SK-N-MC (cell line): ENCODE data around the gene STRBP.

Source experiments
- DNase-seq: peaks from one replicate; pipeline ENCODE4 v3.0.0-alpha.2; 2011; ENCODE audit warnings: low read depth, low spot score
- H3K27ac ChIP-seq: fragments of 200-600 bp; sonication (generic); 2 replicates; pipeline ENCODE4 v1.5.1; 2016; ENCODE audit warnings: mixed run types
- H3K36me3 ChIP-seq: fragments of 200-600 bp; sonication (generic); 2 replicates; pipeline ENCODE4 v1.6.1; 2017; ENCODE audit warnings: antibody characterized with exemption, low read length, mixed read lengths; ENCODE audit not compliant: insufficient read depth
- H3K4me3 ChIP-seq: fragments of 200-600 bp; sonication (generic); 2 replicates; pipeline ENCODE4 v1.5.1; 2016
- H3K9ac ChIP-seq: fragments of 200-600 bp; sonication (generic); 2 replicates; pipeline ENCODE4 v1.8.0; 2017; ENCODE audit warnings: mixed run types, mixed read lengths; ENCODE audit not compliant: insufficient read length
- H3K9me3 ChIP-seq: fragments of 200-600 bp; sonication (generic); 2 replicates; pipeline ENCODE4 v1.6.1; 2017; ENCODE audit warnings: low read depth, mild to moderate bottlenecking, antibody characterized with exemption, low read length, moderate library complexity, mixed read lengths
- EZH2 ChIP-seq: fragments of 200-600 bp; sonication (generic); IDR thresholded peaks from one replicate; pipeline ENCODE4 v1.6.1; 2017; ENCODE audit warnings: antibody characterized with exemption
- FOXP2 ChIP-seq: optimal IDR thresholded peaks from 2 replicates; pipeline ENCODE3; 2011; ENCODE audit warnings: mild to moderate bottlenecking, moderate library complexity; ENCODE audit not compliant: insufficient read depth; ENCODE audit errors: extremely low read length, control extremely low read depth
- POLR2AphosphoS5 ChIP-seq: IDR thresholded peaks from 2 replicates; pipeline ENCODE4 v1.6.1; 2012; ENCODE audit warnings: mild to moderate bottlenecking, low read depth, low read length, borderline replicate concordance

STRBP gene

GRCh38 chr9:123268465-123269259 lies at the start of gene STRBP:
STRBP (minus strand) TSS chr9:123268586; CDS start chr9:123184134, 84,452 bp downstream.
- TF ChIP-seq POLR2AphosphoS5, result no peak
- TF ChIP-seq EZH2, result no peak
- peak; percentile 66 for TF ChIP-seq FOXP2
- Histone ChIP-seq H3K36me3 (no peaks in the 10 kb centered on the region), H3K9me3 (no peaks in the 10 kb centered on the region), H3K9ac (peak within 1 kb of the TSS; percentile 89), H3K27ac (no peak within 1 kb of the TSS), H3K4me3 (peak within 1 kb of the TSS; percentile 98)
- no peak for DNase-seq

GRCh38 chr9:123316053-123316718 lies 47.8 kb upstream of the STRBP start:
- DNase-seq, result no peak
- no peak overlapping the region for H3K4me3 ChIP-seq
- H3K27ac ChIP-seq, result peak overlapping the region; percentile 60
- no peaks in the 10 kb centered on the region for H3K9me3 ChIP-seq
- H3K36me3 ChIP-seq, result no peaks in the 10 kb centered on the region
- no peak overlapping the region for H3K9ac ChIP-seq
- TF ChIP-seq FOXP2 (no peak), POLR2AphosphoS5 (no peak), EZH2 (no peak)

GRCh38 chr9:123315635-123316034 lies 47.2 kb upstream of the STRBP start:
- H3K9me3 ChIP-seq, result no peaks in the 10 kb centered on the region
- TF ChIP-seq FOXP2, result no peak
- no peak for TF ChIP-seq POLR2AphosphoS5
- no peak for TF ChIP-seq EZH2
- peak overlapping the region; percentile 60 for H3K27ac ChIP-seq
- H3K36me3 ChIP-seq, result no peaks in the 10 kb centered on the region
- no peak overlapping the region for H3K4me3 ChIP-seq
- no peak overlapping the region for H3K9ac ChIP-seq
- no peak for DNase-seq

- no peaks in the 10 kb centered on the region for H3K36me3 ChIP-seq
- no peaks in the 10 kb centered on the region for H3K9me3 ChIP-seq
- DNase-seq, result no peak
- peak overlapping the region; percentile 80 for H3K27ac ChIP-seq
- TF ChIP-seq POLR2AphosphoS5 (no peak), FOXP2 (no peak), EZH2 (no peak)
- no peak overlapping the region for H3K4me3 ChIP-seq
- H3K9ac ChIP-seq, result no peak overlapping the region
Measured at GRCh38 chr9:123314617-123315016, 46.2 kb upstream of the STRBP start.

GRCh38 chr9:123312306-123312877 lies 44.0 kb upstream of the STRBP start:
- TF ChIP-seq EZH2 (no peak), POLR2AphosphoS5 (peak; percentile 42; the same call in 1 of the 2 replicates), FOXP2 (no peak)
- Histone ChIP-seq H3K9ac (peak overlapping the region; percentile 77), H3K9me3 (no peaks in the 10 kb centered on the region), H3K27ac (peak overlapping the region; percentile 98), H3K36me3 (no peaks in the 10 kb centered on the region), H3K4me3 (peak overlapping the region; percentile 71)
- DNase-seq, result peak; percentile 50

GRCh38 chr9:123311250-123311752 lies 42.9 kb upstream of the STRBP start:
- TF ChIP-seq POLR2AphosphoS5 (no peak), FOXP2 (peak; percentile 88), EZH2 (no peak)
- DNase-seq, result no peak
- H3K9ac ChIP-seq, result peak overlapping the region; percentile 77
- peak overlapping the region; percentile 98 for H3K27ac ChIP-seq
- H3K9me3 ChIP-seq, result no peaks in the 10 kb centered on the region
- H3K36me3 ChIP-seq, result no peaks in the 10 kb centered on the region
- peak overlapping the region; percentile 71 for H3K4me3 ChIP-seq

- Histone ChIP-seq H3K36me3 (no peaks in the 10 kb centered on the region), H3K4me3 (peak overlapping the region; percentile 71), H3K9me3 (no peaks in the 10 kb centered on the region), H3K27ac (peak overlapping the region; percentile 98), H3K9ac (peak overlapping the region; percentile 77)
- TF ChIP-seq POLR2AphosphoS5 (no peak), FOXP2 (no peak), EZH2 (no peak)
- DNase-seq, result no peak
Measured at GRCh38 chr9:123310551-123311249, 42.3 kb upstream of the STRBP start.

GRCh38 chr9:123309611-123310010 lies 41.2 kb upstream of the STRBP start:
- DNase-seq, result no peak
- no peak overlapping the region for H3K4me3 ChIP-seq
- no peaks in the 10 kb centered on the region for H3K36me3 ChIP-seq
- peak overlapping the region; percentile 98 for H3K27ac ChIP-seq
- no peak for TF ChIP-seq POLR2AphosphoS5
- no peak for TF ChIP-seq FOXP2
- no peak for TF ChIP-seq EZH2
- no peak overlapping the region for H3K9ac ChIP-seq
- H3K9me3 ChIP-seq, result no peaks in the 10 kb centered on the region
